Sigmoid colon (tissue), 7 donors: ENCODE measurements around the gene SETD7. TPM values are rescaled to one million over a fixed set of nuclear protein-coding genes. Genes with fewer than 3 reads are reported as not detected.

Source experiments
- DNase-seq: peaks from one replicate; pipeline ENCODE4 v3.0.0-alpha.2; 2019
- H3K27ac ChIP-seq, 4 donors: fragments of 200-600 bp; sonication (generic); one replicate each; pipeline ENCODE4 v1.5.1; 2016 to 2019; ENCODE audit warnings: mild to moderate bottlenecking in 1 of 4
- H3K27me3 ChIP-seq, 3 donors: fragments of 200-600 bp; sonication (generic); one replicate each; pipeline ENCODE4 v1.5.1; 2019; ENCODE audit warnings: mild to moderate bottlenecking in 1 of 3
- H3K36me3 ChIP-seq, 4 donors: fragments of 200-600 bp; sonication (generic); one replicate each; pipeline ENCODE4 v1.5.1; 2016 to 2019
- H3K4me1 ChIP-seq, 4 donors: fragments of 200-600 bp; sonication (generic); one replicate each; pipeline ENCODE4 v1.5.1; 2017 to 2019
- H3K4me3 ChIP-seq, 4 donors: fragments of 200-600 bp; sonication (generic); one replicate each; pipeline ENCODE4 v1.5.1; 2017 to 2019; ENCODE audit warnings: mild to moderate bottlenecking in 2 of 4, moderate library complexity in 1 of 4
- H3K9me3 ChIP-seq, 4 donors: fragments of 200-600 bp in 3 of 4; sonication (generic) in 3 of 4; one replicate each; pipeline versions ENCODE4 v1.5.1 to v1.6.1; 2013 to 2019
- EP300 ChIP-seq, 4 donors: sonication (generic); formaldehyde crosslinking; IDR thresholded peaks; one replicate each; pipeline ENCODE4 v1.6.1; 2017; ENCODE audit warnings: antibody characterized with exemption in 4 of 4
- POLR2A ChIP-seq, 2 donors: fragments of 450-650 bp; IDR thresholded peaks; one replicate each; pipeline ENCODE4 v1.6.1; 2016; ENCODE audit warnings: antibody characterized with exemption in 2 of 2, mild to moderate bottlenecking in 2 of 2, moderate library complexity in 2 of 2
- POLR2AphosphoS5 ChIP-seq, 4 donors: sonication (generic); formaldehyde crosslinking; IDR thresholded peaks; one replicate each; pipeline ENCODE4 v1.6.1; 2017; ENCODE audit warnings: antibody characterized with exemption in 4 of 4
- WGBS, 2 donors: extraction: QIAGEN DNeasy Blood & Tissue Kit; methylation state at CpG; one replicate each; pipeline ENCODE4 v1.1.7; 2013; 5-methylcytosine and 5-hydroxymethylcytosine counted together
- intact Hi-C: fragments of 100-400 bp; cut with DNase I; formaldehyde crosslinking; loops from one replicate; pipeline ENCODE4 v1.15.1; 2023
- polyA plus RNA-seq, 3 donors: library from polyadenylated mRNA; stranded (reverse); fragments of 200-250 nt; gene quantifications; one replicate each; pipeline ENCODE4 v1.2.3, GENCODE V29; 2013
- total RNA-seq, 4 donors: library from RNA; depleted of rRNA; stranded (reverse); fragments of >200 nt; gene quantifications; one replicate each; pipeline ENCODE4 v1.1.0, GENCODE V29; 2016
- TF ChIP-seq, protein P1 (sequence below), 4 experiments: fragments of 450-650 bp in 3 of 4; fragments of 200-600 bp in 1 of 4; IDR thresholded peaks; one replicate each; pipeline ENCODE4 v1.5.1; 2016 to 2019; ENCODE audit warnings: antibody characterized with exemption in 4 of 4, mild to moderate bottlenecking in 3 of 4, moderate library complexity in 2 of 4
- donor health status: healthy with polysubstance abuse.
- donor health status: Bipolar disorder and iron deficiency.
- donor health status: healthy.

SETD7 gene
- total and polyA plus RNA-seq, 7 donors, result 7.9 to 102 (median 79.2) TPM

DNA sequence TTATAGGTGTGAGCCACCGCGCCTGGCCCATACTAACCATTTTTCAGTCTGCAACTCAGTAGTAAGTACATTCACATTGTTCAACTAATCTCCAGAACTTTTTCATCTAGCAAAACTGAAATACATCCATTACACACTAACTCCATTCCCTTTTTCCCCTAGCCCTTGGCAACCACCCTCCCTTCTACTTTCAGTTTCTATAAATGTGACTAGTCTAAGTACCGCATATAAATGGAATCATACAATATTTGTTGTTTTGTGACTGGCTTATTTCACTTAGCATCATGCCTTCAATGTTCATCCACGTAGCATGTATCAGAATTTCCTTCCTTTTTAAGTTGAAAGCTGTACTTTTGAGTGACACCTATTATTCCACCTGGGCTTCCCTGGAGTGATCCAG is 44.6 kb upstream of the SETD7 start:
- H3K4me3 ChIP-seq, result no peak overlapping the region
- H3K4me1 ChIP-seq, result no peaks in the 10 kb centered on the region
- no peak for DNase-seq
- no peaks in the 10 kb centered on the region for H3K36me3 ChIP-seq
- H3K27me3 ChIP-seq, result no peaks in the 10 kb centered on the region
- TF ChIP-seq POLR2A (IDR thresholded peaks at IDR 0.05) (no peak), EP300 (IDR thresholded peaks at IDR 0.05) (no peak), POLR2AphosphoS5 (IDR thresholded peaks at IDR 0.05) (no peak)
- TF ChIP-seq, protein P1, sequence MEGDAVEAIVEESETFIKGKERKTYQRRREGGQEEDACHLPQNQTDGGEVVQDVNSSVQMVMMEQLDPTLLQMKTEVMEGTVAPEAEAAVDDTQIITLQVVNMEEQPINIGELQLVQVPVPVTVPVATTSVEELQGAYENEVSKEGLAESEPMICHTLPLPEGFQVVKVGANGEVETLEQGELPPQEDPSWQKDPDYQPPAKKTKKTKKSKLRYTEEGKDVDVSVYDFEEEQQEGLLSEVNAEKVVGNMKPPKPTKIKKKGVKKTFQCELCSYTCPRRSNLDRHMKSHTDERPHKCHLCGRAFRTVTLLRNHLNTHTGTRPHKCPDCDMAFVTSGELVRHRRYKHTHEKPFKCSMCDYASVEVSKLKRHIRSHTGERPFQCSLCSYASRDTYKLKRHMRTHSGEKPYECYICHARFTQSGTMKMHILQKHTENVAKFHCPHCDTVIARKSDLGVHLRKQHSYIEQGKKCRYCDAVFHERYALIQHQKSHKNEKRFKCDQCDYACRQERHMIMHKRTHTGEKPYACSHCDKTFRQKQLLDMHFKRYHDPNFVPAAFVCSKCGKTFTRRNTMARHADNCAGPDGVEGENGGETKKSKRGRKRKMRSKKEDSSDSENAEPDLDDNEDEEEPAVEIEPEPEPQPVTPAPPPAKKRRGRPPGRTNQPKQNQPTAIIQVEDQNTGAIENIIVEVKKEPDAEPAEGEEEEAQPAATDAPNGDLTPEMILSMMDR (IDR thresholded peaks at IDR 0.05), result no peak
- no peak overlapping the region for H3K27ac ChIP-seq
- no peaks in the 10 kb centered on the region for H3K9me3 ChIP-seq
- WGBS, 2 donors, result 81 to 90% methylated on average over 4 of the region's 4 CpGs
- intact Hi-C loops, result loop anchor here (5.0 kb wide), 1 partner anchor 52 kb away; no protein-coding TSS in a partner anchor

DNA sequence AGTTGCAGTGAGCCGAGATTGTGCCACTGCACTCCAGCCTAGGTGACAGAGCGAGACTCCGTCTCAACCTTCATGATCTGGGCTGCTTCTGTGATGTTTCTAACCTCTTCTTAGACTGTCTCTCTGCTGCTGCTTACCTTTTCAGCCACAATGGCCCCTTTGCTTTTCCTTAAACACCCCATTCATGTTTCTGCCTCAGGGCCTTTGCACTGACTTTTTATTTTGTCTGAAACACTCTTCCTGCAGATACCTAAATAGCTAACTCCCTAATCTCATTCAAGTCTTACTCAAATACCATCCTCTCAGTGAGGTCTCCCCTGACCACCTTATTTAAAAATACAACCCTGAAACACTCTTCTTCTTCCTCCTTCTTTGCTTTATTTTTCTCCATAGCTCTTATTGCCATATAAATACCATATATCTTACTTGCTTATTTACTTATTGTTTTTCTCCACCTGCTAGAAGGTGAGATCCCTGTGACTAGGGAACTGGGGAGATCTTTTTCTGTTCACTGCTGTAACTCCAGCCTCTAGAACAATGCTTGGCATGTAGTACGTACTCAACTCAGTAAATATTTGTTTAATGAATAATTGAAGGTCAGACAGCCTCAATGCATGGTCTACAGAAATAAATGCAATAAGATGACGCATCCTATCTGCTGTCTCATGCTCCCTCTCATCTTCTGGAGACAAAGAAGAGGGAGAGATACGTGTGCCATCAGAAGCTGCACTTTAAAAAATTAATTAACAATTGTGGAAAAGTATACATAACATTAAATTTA is 43.8 kb upstream of the SETD7 start:
- TF ChIP-seq POLR2A (IDR thresholded peaks at IDR 0.05) (no peak), EP300 (IDR thresholded peaks at IDR 0.05) (no peak), POLR2AphosphoS5 (IDR thresholded peaks at IDR 0.05) (no peak)
- TF ChIP-seq, protein P1 (IDR thresholded peaks at IDR 0.05), result no peak
- no peak overlapping the region for H3K27ac ChIP-seq
- no peaks in the 10 kb centered on the region for H3K9me3 ChIP-seq
- WGBS, 2 donors, result 81 to 91% methylated on average over 6 of the region's 6 CpGs
- H3K4me3 ChIP-seq, result no peak overlapping the region
- DNase-seq, result no peak
- H3K36me3 ChIP-seq, result no peaks in the 10 kb centered on the region
- intact Hi-C loops, result loop anchor here (5.0 kb wide), 1 partner anchor 53 kb away; no protein-coding TSS in a partner anchor
- H3K4me1 ChIP-seq, result no peaks in the 10 kb centered on the region
- no peaks in the 10 kb centered on the region for H3K27me3 ChIP-seq

DNA sequence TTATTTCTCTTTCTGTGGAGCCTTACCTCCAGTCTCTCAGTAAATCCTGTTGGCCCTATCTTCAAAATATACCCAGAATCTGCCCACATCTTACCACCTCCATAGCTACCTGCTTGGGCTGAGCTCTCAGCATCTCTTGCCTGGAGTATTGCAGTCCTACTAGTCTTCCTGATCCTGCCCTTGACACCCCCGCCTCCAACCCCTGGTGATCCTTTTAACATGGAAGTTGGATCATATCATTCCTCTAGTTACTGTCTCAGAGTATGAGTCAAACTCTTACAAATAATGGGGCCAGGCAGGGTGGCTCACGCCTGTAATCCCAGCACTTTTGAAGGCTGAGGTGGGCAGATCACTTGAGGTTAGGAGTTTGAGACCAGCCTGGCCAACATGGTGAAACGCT is 43.1 kb upstream of the SETD7 start:
- no peaks in the 10 kb centered on the region for H3K36me3 ChIP-seq
- H3K4me3 ChIP-seq, result no peak overlapping the region
- H3K27me3 ChIP-seq, result no peaks in the 10 kb centered on the region
- intact Hi-C loops, result no loop called here
- H3K9me3 ChIP-seq, result no peaks in the 10 kb centered on the region
- no peak overlapping the region for H3K27ac ChIP-seq
- 90 to 93% methylated on average over 3 of the region's 3 CpGs for WGBS, 2 donors
- TF ChIP-seq, protein P1 (IDR thresholded peaks at IDR 0.05), result no peak
- TF ChIP-seq POLR2A (IDR thresholded peaks at IDR 0.05) (no peak), EP300 (IDR thresholded peaks at IDR 0.05) (no peak), POLR2AphosphoS5 (IDR thresholded peaks at IDR 0.05) (no peak)
- DNase-seq, result no peak
- no peaks in the 10 kb centered on the region for H3K4me1 ChIP-seq

DNA sequence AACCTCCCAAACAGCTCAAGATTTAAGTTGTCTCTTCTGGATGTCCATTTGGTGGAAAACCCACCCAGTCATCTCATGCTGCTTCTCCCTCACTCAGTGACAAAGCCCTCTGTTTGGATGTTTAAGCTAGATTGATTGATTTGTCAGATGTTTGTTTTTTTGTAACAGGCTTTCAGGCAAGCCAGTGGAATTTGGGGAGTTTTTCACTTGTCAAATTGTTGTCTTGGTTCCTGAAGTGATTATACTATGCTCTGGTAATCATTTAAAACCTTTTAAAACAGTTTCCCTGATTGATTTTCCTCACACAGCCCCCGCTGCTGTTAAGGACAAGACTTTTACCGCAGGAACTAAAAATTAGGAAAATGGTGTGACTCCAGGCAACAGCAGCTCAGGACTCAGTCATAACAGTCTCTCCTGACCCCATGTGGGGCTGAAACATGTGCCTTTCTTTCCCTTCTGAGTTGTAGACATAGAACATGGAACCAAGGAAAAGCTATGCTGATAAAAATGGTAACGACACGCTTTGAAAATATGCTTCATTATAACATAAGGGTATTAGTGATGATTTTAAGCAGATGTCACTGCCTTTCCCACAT is 40.8 kb upstream of the SETD7 start:
- 75 to 83% methylated on average over 4 of the region's 4 CpGs for whole genome bisulfite sequencing, 2 donors
- TF ChIP-seq, protein P1 (IDR thresholded peaks at IDR 0.05), result no peak
- TF ChIP-seq EP300 (IDR thresholded peaks at IDR 0.05) (no peak), POLR2AphosphoS5 (IDR thresholded peaks at IDR 0.05) (no peak), POLR2A (IDR thresholded peaks at IDR 0.05) (no peak)
- H3K27ac ChIP-seq, result peak overlapping the region in 1 of 4 donors; percentile 23
- DNase-seq, result no peak
- H3K27me3 ChIP-seq, result no peaks in the 10 kb centered on the region
- no peak overlapping the region for H3K4me3 ChIP-seq
- H3K4me1 ChIP-seq, result no peaks in the 10 kb centered on the region
- H3K9me3 ChIP-seq, result no peaks in the 10 kb centered on the region
- intact Hi-C loops, result no loop called here
- H3K36me3 ChIP-seq, result no peaks in the 10 kb centered on the region
